Panc1 (cell line): ENCODE measurements around the gene MZB1. TPM values are rescaled to one million over a fixed set of nuclear protein-coding genes. Genes with fewer than 3 reads are reported as not detected.
"Not testable (repeated sequence)": the region's sequence is repeated elsewhere in the genome, so short reads cannot be mapped to it uniquely, and the experiment has no call there.

Experiments used
- ATAC-seq: fragments of 200-7000 bp; cut with Tn5 transposase; 2 replicates; pipeline ENCODE4 v1.9.1; 2020; ENCODE audit warnings: mild to moderate bottlenecking, moderate library complexity
- BruUV-seq: library from RNA; stranded (reverse); fragments of 400-500 nt; replicated peaks from 2 replicates; lab custom pipeline; 2021; lab: Mats Ljungman, UMichigan
- CTCF ChIA-PET: fragments of 300-600 bp; sonication (Branson Sonifier 250); formaldehyde crosslinking; loops from one replicate; lab custom pipeline; 2022; ENCODE audit warnings: antibody characterized with exemption; lab: Charles Lee
- POLR2A ChIA-PET: fragments of 300-600 bp; sonication (Branson Sonifier 250); formaldehyde crosslinking; loops from one replicate; lab custom pipeline; 2022; ENCODE audit warnings: antibody characterized with exemption; lab: Charles Lee
- DNase-seq: peaks from one replicate; pipeline ENCODE4 v3.0.0-alpha.2; 2010; ENCODE audit warnings: low read depth, low spot score
- H3K27ac ChIP-seq: 2 replicates; pipeline ENCODE4 v1.5.1; 2011; ENCODE audit warnings: mild to moderate bottlenecking, low read length, inconsistent platforms
- H3K27me3 ChIP-seq: fragments of 200-500 bp; sonication (Bioruptor generic); 2 replicates; pipeline ENCODE4 v1.6.0; 2014; ENCODE audit warnings: low read length, inconsistent platforms; ENCODE audit not compliant: control insufficient read depth, insufficient read depth
- H3K36me3 ChIP-seq: fragments of 200-500 bp; sonication (Bioruptor generic); 2 replicates; pipeline ENCODE4 v1.5.1; 2014; ENCODE audit warnings: inconsistent platforms, mild to moderate bottlenecking, low read length, moderate library complexity; ENCODE audit not compliant: control insufficient read depth, insufficient read depth
- H3K4me1 ChIP-seq: 2 replicates; pipeline ENCODE4 v1.5.1; 2011; ENCODE audit warnings: inconsistent platforms, mild to moderate bottlenecking, low read length, moderate library complexity; ENCODE audit not compliant: control insufficient read depth, insufficient read depth
- H3K4me3 ChIP-seq, 2 experiments: 2 replicates each; pipeline ENCODE4 v1.5.1; 2011 to 2012; ENCODE audit warnings: low read depth in 2 of 2, low read length in 2 of 2, mild to moderate bottlenecking in 2 of 2, inconsistent platforms in 1 of 2, moderate library complexity in 1 of 2
- H3K9me3 ChIP-seq: fragments of 200-500 bp; sonication (Bioruptor generic); 2 replicates; pipeline ENCODE4 v1.5.1; 2014; ENCODE audit warnings: low read depth, mild to moderate bottlenecking, inconsistent platforms, low read length, moderate library complexity; ENCODE audit not compliant: control insufficient read depth, insufficient read depth
- CTCF ChIP-seq: fragments of 450-650 bp; IDR thresholded peaks from 2 replicates; pipeline ENCODE4 v1.5.1; 2017; ENCODE audit warnings: mild to moderate bottlenecking
- POLR2AphosphoS5 ChIP-seq: IDR thresholded peaks from 2 replicates; pipeline ENCODE4 v1.6.1; 2012; ENCODE audit warnings: mild to moderate bottlenecking, low read depth, low read length, moderate library complexity
- REST ChIP-seq, 2 experiments: IDR thresholded peaks; 2 replicates each; pipeline ENCODE4 v1.6.1; 2011 to 2012; ENCODE audit warnings: low read depth in 2 of 2, control low read depth in 1 of 2, low read length in 1 of 2, mild to moderate bottlenecking in 1 of 2, moderate library complexity in 1 of 2; ENCODE audit not compliant: insufficient read depth in 1 of 2
- SIN3A ChIP-seq: IDR thresholded peaks from 2 replicates; pipeline ENCODE4 v1.6.1; 2012; ENCODE audit warnings: low read depth, mild to moderate bottlenecking, low read length, moderate library complexity, borderline replicate concordance; ENCODE audit not compliant: insufficient read depth
- TCF7L2 ChIP-seq: IDR thresholded peaks from 2 replicates; pipeline ENCODE4 v1.6.1; 2011; ENCODE audit warnings: mild to moderate bottlenecking, low read depth, low read length, inconsistent platforms
- in situ Hi-C: cut with HindIII; loops from 2 replicates; pipeline ENCODE4 v1.10.0; 2016; ENCODE audit warnings: low sequenced_read_pairs, low pct_unique_long_range_greater_than_20kb
- intact Hi-C: fragments of 100-400 bp; cut with micrococcal nuclease; formaldehyde crosslinking; loops from one replicate; pipeline ENCODE4 v1.10.0; 2022; ENCODE audit not compliant: unreplicated experiment
- total RNA-seq: library from RNA; stranded (reverse); gene quantifications from one replicate; pipeline ENCODE4 v1.2.1, GENCODE V29; 2021; ENCODE audit not compliant: unreplicated experiment

MZB1 gene
- total RNA-seq, 1 experiment from 2014 or later = 0.49 TPM

GRCh38 chr5:139410993-139411828 lies 21.5 kb upstream of the MZB1 start:
- Histone ChIP-seq H3K4me3 (no peak overlapping the region), H3K9me3 (no peaks in the 10 kb centered on the region), H3K27ac (no peak overlapping the region), H3K36me3 (no peaks in the 10 kb centered on the region), H3K27me3 (no peaks in the 10 kb centered on the region), H3K4me1 (no peaks in the 10 kb centered on the region)
- in situ Hi-C loops = loop anchor here (25.0 kb wide), 1 partner anchor 101 kb away; no protein-coding TSS in a partner anchor
- no peak for ATAC-seq
- BruUV-seq = no TSS peak
- ChIA-PET CTCF (interaction anchor here (0.5 to 0.7 kb wide), 2 partner anchors 10 to 121 kb away, joined by 3 to 5 read pairs; no protein-coding TSS in a partner anchor), POLR2A (interaction anchor here (0.5 kb wide), 1 partner anchor 357 kb away, joined by 12 read pairs; no protein-coding TSS in a partner anchor)
- DNase-seq = no peak
- intact Hi-C loops = no loop called here
- TF ChIP-seq REST (IDR thresholded peaks at IDR 0.05; ENCODE audit: insufficient read depth in 1 of 2, low read depth in 2 of 2, low read length in 1 of 2) = no peak
- no peak for TF ChIP-seq CTCF
- no peak for TF ChIP-seq TCF7L2
- no peak for TF ChIP-seq POLR2AphosphoS5
- no peak for TF ChIP-seq SIN3A

DNA sequence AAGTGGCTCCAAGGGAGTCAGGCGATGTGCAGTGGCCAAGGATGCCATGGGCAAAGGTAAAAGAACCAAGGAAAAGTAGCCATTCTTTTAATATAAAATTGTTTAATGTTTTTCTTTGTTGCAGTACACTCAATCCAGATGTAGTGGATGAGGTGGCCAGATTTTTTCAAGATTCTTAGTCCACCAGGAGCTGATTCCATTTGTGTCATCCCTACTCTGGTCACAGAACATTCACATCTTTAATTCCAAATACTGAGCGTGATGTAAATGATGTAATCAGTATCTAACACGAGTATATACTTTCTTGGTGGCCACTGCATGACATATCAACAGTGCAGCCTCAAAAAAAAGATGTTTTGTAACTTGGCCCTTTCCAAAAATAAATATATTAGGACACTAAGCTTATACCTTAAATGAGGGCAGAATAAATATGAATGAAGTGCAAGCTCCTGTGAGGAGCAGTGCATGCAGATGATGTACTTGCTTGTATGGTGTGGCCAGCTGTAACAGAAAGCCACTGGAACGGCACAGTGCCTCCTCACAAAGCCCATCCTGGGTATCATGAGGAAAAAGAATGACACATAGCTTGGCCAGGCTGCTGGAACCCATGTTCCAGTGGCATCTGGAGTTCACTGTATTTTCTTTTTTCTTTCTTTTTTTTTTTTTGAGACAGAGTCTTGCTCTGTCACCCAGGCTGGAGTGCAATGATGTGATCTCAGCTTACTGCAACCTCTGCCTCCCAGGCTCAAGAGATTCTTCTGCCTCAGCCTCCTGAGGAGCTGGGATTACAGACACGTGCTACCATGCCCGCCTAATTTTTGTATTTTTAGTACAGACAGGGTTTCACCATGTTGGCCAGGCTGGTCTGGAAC lies 20.6 kb upstream of the MZB1 start:
- H3K9me3 ChIP-seq = no peaks in the 10 kb centered on the region
- H3K4me1 ChIP-seq = no peaks in the 10 kb centered on the region
- no peak for TF ChIP-seq POLR2AphosphoS5
- no peak for TF ChIP-seq TCF7L2
- TF ChIP-seq CTCF = no peak
- TF ChIP-seq SIN3A = no peak
- no peak for TF ChIP-seq REST (IDR thresholded peaks at IDR 0.05; ENCODE audit: insufficient read depth in 1 of 2, low read depth in 2 of 2, low read length in 1 of 2)
- no TSS peak for BruUV-seq
- intact Hi-C loops = no loop called here
- ChIA-PET POLR2A (no interaction called here), CTCF (interaction anchor here (0.5 kb wide), 1 partner anchor 122 kb away, joined by 5 read pairs; no protein-coding TSS in a partner anchor)
- H3K27ac ChIP-seq = no peak overlapping the region
- no peaks in the 10 kb centered on the region for H3K36me3 ChIP-seq
- DNase-seq (no peak), ATAC-seq (no peak)
- in situ Hi-C loops = loop anchor here (25.0 kb wide), 1 partner anchor 102 kb away; no protein-coding TSS in a partner anchor
- H3K4me3 ChIP-seq = no peak overlapping the region
- H3K27me3 ChIP-seq = no peaks in the 10 kb centered on the region

- H3K27me3 ChIP-seq, DNase-seq, H3K36me3 ChIP-seq, intact Hi-C loops, H3K4me3 ChIP-seq, H3K4me1 ChIP-seq, H3K9me3 ChIP-seq, ATAC-seq, POLR2A ChIA-PET, H3K27ac ChIP-seq, CTCF ChIA-PET, BruUV-seq: not testable (repeated sequence)
- in situ Hi-C loops = loop anchor here (25.0 kb wide), 1 partner anchor 103 kb away; no protein-coding TSS in a partner anchor
These were observed 19.4 kb upstream of the MZB1 start for GRCh38 chr5:139409116-139409515.
